Measurements from ENCODE around the gene LPP. TPM values are rescaled to one million over a fixed set of nuclear protein-coding genes. Genes with fewer than 3 reads are reported as not detected.

The LPP gene
- total RNA-seq, 5 donors from 2014 or later (not counting 1 experiment from before 2014, with no cell fraction given): 23.8 to 82.6 (median 39.3) TPM

DNA sequence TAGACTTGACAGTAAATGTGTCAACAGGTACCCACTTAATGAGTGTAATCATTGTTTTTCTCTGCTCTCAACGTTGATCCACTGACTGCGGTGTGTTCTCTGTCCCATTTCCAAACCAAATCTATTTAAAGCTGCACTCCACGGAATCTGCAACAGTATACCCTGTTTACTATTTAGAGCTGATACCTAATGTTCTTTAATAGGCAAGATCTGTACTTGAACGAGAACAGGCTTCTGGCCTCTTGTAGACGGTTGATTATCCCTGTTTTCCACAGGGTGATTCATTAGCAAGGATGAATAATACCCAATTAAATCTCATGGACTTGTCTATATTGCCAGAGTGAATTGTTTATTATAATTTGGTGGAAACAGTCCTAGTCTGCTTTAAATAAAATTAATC is 189.9 kb downstream of the LPP start:
- Histone ChIP-seq H3K4me1 (ENCODE audit: control insufficient read depth in 1 of 2, extremely low read depth in 1 of 2, insufficient read depth in 2 of 2, low read length in 2 of 2) (peaks cover 6% of the 10 kb centered on the region in 2 experiments), H3K4me3 (ENCODE audit: control insufficient read depth in 1 of 2, extremely low read depth in 1 of 2, low read length in 1 of 2) (no peak overlapping the region), H3K36me3 (ENCODE audit: control insufficient read depth in 2 of 2, extremely low read depth in 1 of 2, insufficient read depth in 1 of 2, low read length in 1 of 2) (no peaks in the 10 kb centered on the region), H3K9me3 (no peaks in the 10 kb centered on the region), H3K27me3 (replicated peaks in 1 of 2; ENCODE audit: control insufficient read depth in 2 of 2, extremely low read depth in 1 of 2, insufficient read depth in 2 of 2, low read length in 1 of 2) (no peaks in the 10 kb centered on the region), H3K27ac (ENCODE audit: low read length) (no peak overlapping the region)
- WGBS (ENCODE audit: insufficient coverage): 93% methylated on average over 3 of the region's 5 CpGs
- Mint-ChIP-seq H3K9me3 (no peaks in the 10 kb centered on the region), H3K4me3 (no peak overlapping the region), H3K36me3 (peaks cover 16% of the 10 kb centered on the region), H3K4me1 (peaks cover 23 to 25% (median 25%) of the 10 kb centered on the region in 3 donors), H3K27ac (no peak overlapping the region), H3K27me3 (no peaks in the 10 kb centered on the region)
- ChIA-PET CTCF (no interaction called here), POLR2A (no interaction called here)
- ATAC-seq (replicated peaks in 1 of 4) (no peak), DNase-seq (no peak)

DNA sequence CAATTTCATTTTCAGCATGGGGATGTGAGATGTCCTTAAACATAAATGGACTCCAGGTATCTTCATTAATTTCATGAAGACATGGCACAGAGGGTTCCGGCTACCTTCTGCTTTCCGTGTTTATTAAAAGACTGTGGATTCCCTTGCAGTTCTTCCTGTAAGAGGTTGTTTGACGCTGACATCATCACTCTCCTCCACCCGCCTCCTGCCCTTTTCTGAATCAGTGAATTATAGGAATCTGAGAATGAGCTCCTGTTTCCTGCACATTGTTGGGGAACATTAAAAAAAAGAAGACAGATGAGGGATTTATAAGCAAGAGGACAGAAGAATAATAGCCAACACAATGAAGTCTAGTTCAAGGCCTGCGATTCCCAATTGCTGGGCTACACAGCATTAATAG is 191.3 kb downstream of the LPP start:
- POLR2A ChIA-PET: no interaction called here
- ATAC-seq (replicated peaks in 1 of 4) (no peak), DNase-seq (no peak)
- Histone ChIP-seq H3K4me3 (ENCODE audit: control insufficient read depth in 1 of 2, extremely low read depth in 1 of 2, low read length in 1 of 2) (no peak overlapping the region), H3K9me3 (no peaks in the 10 kb centered on the region), H3K27ac (ENCODE audit: low read length) (no peak overlapping the region), H3K36me3 (ENCODE audit: control insufficient read depth in 2 of 2, extremely low read depth in 1 of 2, insufficient read depth in 1 of 2, low read length in 1 of 2) (no peaks in the 10 kb centered on the region), H3K27me3 (replicated peaks in 1 of 2; ENCODE audit: control insufficient read depth in 2 of 2, extremely low read depth in 1 of 2, insufficient read depth in 2 of 2, low read length in 1 of 2) (no peaks in the 10 kb centered on the region), H3K4me1 (ENCODE audit: control insufficient read depth in 1 of 2, extremely low read depth in 1 of 2, insufficient read depth in 2 of 2, low read length in 2 of 2) (peaks cover 0 to 2% of the 10 kb centered on the region in 2 experiments)
- no peaks in the 10 kb centered on the region for H3K9me3 Mint-ChIP-seq
- peaks cover 15 to 17% (median 15%) of the 10 kb centered on the region in 3 donors for H3K4me1 Mint-ChIP-seq
- no peak overlapping the region for H3K27ac Mint-ChIP-seq
- no peaks in the 10 kb centered on the region for H3K27me3 Mint-ChIP-seq
- H3K4me3 Mint-ChIP-seq: no peak overlapping the region
- WGBS (ENCODE audit: insufficient coverage): no CpG with 5 or more reads among the region's 5 CpGs
- H3K36me3 Mint-ChIP-seq: peaks cover 16% of the 10 kb centered on the region
- CTCF ChIA-PET: no interaction called here

DNA sequence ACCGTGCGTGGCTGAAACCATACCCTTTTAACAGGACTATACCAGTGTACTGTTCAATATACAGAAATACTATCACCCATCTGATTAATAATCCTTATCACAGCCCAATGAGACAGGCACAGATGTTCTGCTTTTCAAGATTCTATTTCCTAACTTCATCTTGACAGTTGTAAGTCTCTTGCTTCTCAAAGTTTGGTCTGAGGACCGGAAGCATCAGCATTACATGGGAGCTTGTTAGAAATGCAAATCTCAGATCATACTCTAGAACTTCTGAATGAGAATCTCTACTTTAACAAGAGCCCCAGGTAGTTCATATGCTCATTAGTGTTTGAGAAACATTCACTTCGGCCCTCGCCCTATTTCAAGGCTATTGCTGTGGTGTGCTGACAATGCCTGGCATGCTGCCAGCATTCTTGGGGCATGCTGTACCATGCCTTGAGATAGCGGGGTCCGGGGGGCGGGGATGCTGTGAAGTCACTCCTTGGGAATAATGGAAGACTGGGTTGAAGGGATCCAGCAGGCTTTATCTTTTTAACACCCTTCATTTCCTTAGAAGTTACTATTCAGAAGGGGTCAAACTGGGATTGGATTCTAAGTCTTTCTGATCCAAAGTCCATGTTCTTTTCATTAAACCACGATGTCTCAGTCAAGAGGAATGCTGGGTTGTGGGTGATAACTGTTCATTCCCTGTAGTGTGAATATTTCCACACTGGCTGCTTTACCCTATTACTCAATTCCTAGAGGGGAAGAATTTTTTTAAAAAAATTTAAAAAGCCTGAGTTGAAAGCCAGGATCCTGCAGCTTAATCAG is 194.7 kb downstream of the LPP start:
- H3K9me3 Mint-ChIP-seq: no peaks in the 10 kb centered on the region
- H3K9me3 ChIP-seq: no peaks in the 10 kb centered on the region
- H3K4me1 ChIP-seq (ENCODE audit: control insufficient read depth in 1 of 2, extremely low read depth in 1 of 2, insufficient read depth in 2 of 2, low read length in 2 of 2): peaks cover 0 to 4% of the 10 kb centered on the region in 2 experiments
- no peak for ATAC-seq (replicated peaks in 1 of 4)
- DNase-seq: no peak
- H3K27me3 ChIP-seq (replicated peaks in 1 of 2; ENCODE audit: control insufficient read depth in 2 of 2, extremely low read depth in 1 of 2, insufficient read depth in 2 of 2, low read length in 1 of 2): no peaks in the 10 kb centered on the region
- H3K36me3 Mint-ChIP-seq: peaks cover 22% of the 10 kb centered on the region
- H3K27me3 Mint-ChIP-seq: no peaks in the 10 kb centered on the region
- H3K4me3 ChIP-seq (ENCODE audit: control insufficient read depth in 1 of 2, extremely low read depth in 1 of 2, low read length in 1 of 2): no peak overlapping the region
- H3K27ac Mint-ChIP-seq: no peak overlapping the region
- ChIA-PET POLR2A (no interaction called here), CTCF (interaction anchor here in 1 of 2 donors (0.6 to 0.7 kb wide), 2 partner anchors 164 to 402 kb away, joined by 3 to 4 read pairs; no protein-coding TSS in a partner anchor)
- H3K36me3 ChIP-seq (ENCODE audit: control insufficient read depth in 2 of 2, extremely low read depth in 1 of 2, insufficient read depth in 1 of 2, low read length in 1 of 2): no peaks in the 10 kb centered on the region
- WGBS (ENCODE audit: insufficient coverage): no CpG with 5 or more reads among the region's 9 CpGs
- H3K27ac ChIP-seq (ENCODE audit: low read length): no peak overlapping the region
- H3K4me3 Mint-ChIP-seq: no peak overlapping the region
- peaks cover 5 to 11% (median 7%) of the 10 kb centered on the region in 3 donors for H3K4me1 Mint-ChIP-seq

DNA sequence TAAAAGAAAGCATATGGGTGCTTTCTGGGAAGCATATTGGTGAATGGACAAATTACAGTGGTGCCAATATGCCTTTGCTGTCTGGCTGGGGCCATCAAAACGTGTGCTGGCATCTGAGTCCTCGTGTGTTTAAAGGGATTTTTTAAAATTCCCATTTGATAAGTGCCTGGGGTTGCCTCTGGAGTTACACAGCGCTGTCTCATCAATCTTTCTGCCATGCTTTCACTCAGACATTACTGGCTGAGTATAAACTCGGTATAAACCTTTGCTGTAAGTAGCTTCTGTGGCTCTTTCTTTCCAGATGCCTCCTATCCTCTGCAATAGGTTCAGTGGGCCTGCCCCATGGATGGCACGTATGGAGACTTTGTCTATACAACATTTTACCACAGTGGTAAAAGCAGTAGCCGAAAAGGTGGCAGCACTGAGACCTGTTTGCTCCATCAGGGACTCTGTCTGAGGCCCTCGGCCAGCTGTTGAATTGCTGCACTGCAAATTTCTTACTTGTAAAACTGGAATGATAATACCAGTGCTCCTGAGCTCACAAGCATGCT is 195.5 kb downstream of the LPP start:
- 100% methylated on average over 3 of the region's 7 CpGs for WGBS (ENCODE audit: insufficient coverage)
- H3K4me3 Mint-ChIP-seq: no peak overlapping the region
- ChIA-PET POLR2A (no interaction called here), CTCF (interaction anchor here (0.6 to 0.8 kb wide), 2 partner anchors 10 to 609 kb away, joined by 3 read pairs; no protein-coding TSS in a partner anchor)
- H3K36me3 Mint-ChIP-seq: peaks cover 22% of the 10 kb centered on the region
- peaks cover 0 to 4% of the 10 kb centered on the region in 2 experiments for H3K4me1 ChIP-seq (ENCODE audit: control insufficient read depth in 1 of 2, extremely low read depth in 1 of 2, insufficient read depth in 2 of 2, low read length in 2 of 2)
- no peaks in the 10 kb centered on the region for H3K36me3 ChIP-seq (ENCODE audit: control insufficient read depth in 2 of 2, extremely low read depth in 1 of 2, insufficient read depth in 1 of 2, low read length in 1 of 2)
- H3K27me3 Mint-ChIP-seq: no peaks in the 10 kb centered on the region
- H3K4me3 ChIP-seq (ENCODE audit: control insufficient read depth in 1 of 2, extremely low read depth in 1 of 2, low read length in 1 of 2): no peak overlapping the region
- ATAC-seq (replicated peaks in 1 of 4) (no peak), DNase-seq (no peak)
- no peaks in the 10 kb centered on the region for H3K27me3 ChIP-seq (replicated peaks in 1 of 2; ENCODE audit: control insufficient read depth in 2 of 2, extremely low read depth in 1 of 2, insufficient read depth in 2 of 2, low read length in 1 of 2)
- peaks cover 5 to 11% (median 7%) of the 10 kb centered on the region in 3 donors for H3K4me1 Mint-ChIP-seq
- H3K9me3 ChIP-seq: no peaks in the 10 kb centered on the region
- no peak overlapping the region for H3K27ac Mint-ChIP-seq
- H3K27ac ChIP-seq (ENCODE audit: low read length): no peak overlapping the region
- no peaks in the 10 kb centered on the region for H3K9me3 Mint-ChIP-seq

DNA sequence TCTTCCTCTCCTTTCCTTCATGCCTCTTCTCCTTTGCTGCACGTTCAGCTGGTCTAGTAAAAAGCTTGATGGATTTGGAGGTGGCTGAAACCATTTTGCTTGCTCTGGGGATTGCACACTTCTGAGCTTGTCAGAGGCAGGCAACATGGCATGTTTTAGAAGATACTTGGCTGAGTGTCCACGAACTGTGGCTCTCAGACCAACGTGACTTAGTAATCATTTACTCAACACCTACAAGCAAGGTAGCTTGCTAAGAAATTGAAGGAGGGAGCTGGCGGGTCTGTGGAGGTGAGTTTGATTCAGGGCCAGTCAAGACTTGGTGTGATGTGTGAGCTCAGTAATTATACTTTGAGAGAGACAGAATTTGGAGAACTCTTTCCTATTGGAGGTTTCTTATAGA is 196.0 kb downstream of the LPP start:
- H3K36me3 ChIP-seq (ENCODE audit: control insufficient read depth in 2 of 2, extremely low read depth in 1 of 2, insufficient read depth in 1 of 2, low read length in 1 of 2): no peaks in the 10 kb centered on the region
- DNase-seq (no peak), ATAC-seq (replicated peaks in 1 of 4) (no peak)
- Mint-ChIP-seq H3K4me3 (no peak overlapping the region), H3K27me3 (no peaks in the 10 kb centered on the region), H3K27ac (no peak overlapping the region), H3K36me3 (peaks cover 19% of the 10 kb centered on the region), H3K9me3 (no peaks in the 10 kb centered on the region), H3K4me1 (peaks cover 5 to 11% (median 7%) of the 10 kb centered on the region in 3 donors)
- no peaks in the 10 kb centered on the region for H3K27me3 ChIP-seq (replicated peaks in 1 of 2; ENCODE audit: control insufficient read depth in 2 of 2, extremely low read depth in 1 of 2, insufficient read depth in 2 of 2, low read length in 1 of 2)
- H3K4me3 ChIP-seq (ENCODE audit: control insufficient read depth in 1 of 2, extremely low read depth in 1 of 2, low read length in 1 of 2): no peak overlapping the region
- peaks cover 0 to 4% of the 10 kb centered on the region in 2 experiments for H3K4me1 ChIP-seq (ENCODE audit: control insufficient read depth in 1 of 2, extremely low read depth in 1 of 2, insufficient read depth in 2 of 2, low read length in 2 of 2)
- no peak overlapping the region for H3K27ac ChIP-seq (ENCODE audit: low read length)
- POLR2A ChIA-PET: no interaction called here
- H3K9me3 ChIP-seq: no peaks in the 10 kb centered on the region
- WGBS (ENCODE audit: insufficient coverage): no CpG with 5 or more reads among the region's 4 CpGs
- CTCF ChIA-PET: interaction anchor here (0.6 to 1.4 kb wide), 3 partner anchors 9 to 609 kb away, joined by 3 to 4 read pairs (median 3); no protein-coding TSS in a partner anchor

DNA sequence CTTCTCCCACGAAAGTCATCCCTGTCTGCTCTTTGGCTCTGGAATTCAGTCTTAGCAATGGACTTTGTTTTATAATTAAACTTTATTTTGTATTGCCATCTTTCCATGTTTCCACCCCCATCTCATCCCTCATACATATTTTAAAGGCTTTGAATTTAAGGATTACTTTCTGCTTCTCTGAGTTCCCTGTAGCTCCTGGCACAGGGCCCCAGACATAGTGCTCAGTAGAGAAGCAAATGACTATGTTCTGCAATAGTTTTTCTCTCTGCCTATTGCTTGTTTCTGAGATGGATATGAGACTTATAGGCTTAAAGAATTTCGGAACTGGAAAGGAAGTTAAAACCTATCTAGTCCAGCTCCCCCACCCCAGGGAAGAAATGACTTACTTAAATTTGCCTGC is 197.0 kb downstream of the LPP start:
- Histone ChIP-seq H3K36me3 (ENCODE audit: control insufficient read depth in 2 of 2, extremely low read depth in 1 of 2, insufficient read depth in 1 of 2, low read length in 1 of 2) (no peaks in the 10 kb centered on the region), H3K27me3 (replicated peaks in 1 of 2; ENCODE audit: control insufficient read depth in 2 of 2, extremely low read depth in 1 of 2, insufficient read depth in 2 of 2, low read length in 1 of 2) (no peaks in the 10 kb centered on the region), H3K4me1 (ENCODE audit: control insufficient read depth in 1 of 2, extremely low read depth in 1 of 2, insufficient read depth in 2 of 2, low read length in 2 of 2) (peaks cover 0 to 4% of the 10 kb centered on the region in 2 experiments), H3K4me3 (ENCODE audit: control insufficient read depth in 1 of 2, extremely low read depth in 1 of 2, low read length in 1 of 2) (no peak overlapping the region), H3K27ac (ENCODE audit: low read length) (no peak overlapping the region), H3K9me3 (no peaks in the 10 kb centered on the region)
- H3K27ac Mint-ChIP-seq: no peak overlapping the region
- no CpG with 5 or more reads among the region's 2 CpGs for WGBS (ENCODE audit: insufficient coverage)
- POLR2A ChIA-PET: interaction anchor here in 1 of 2 donors (0.5 kb wide), 1 partner anchor 9 kb away, joined by 3 read pairs; no protein-coding TSS in a partner anchor
- CTCF ChIA-PET: interaction anchor here in 1 of 2 donors (1.4 kb wide), 1 partner anchor 8 kb away, joined by 4 read pairs; no protein-coding TSS in a partner anchor
- peaks cover 5 to 11% (median 7%) of the 10 kb centered on the region in 3 donors for H3K4me1 Mint-ChIP-seq
- no peak overlapping the region for H3K4me3 Mint-ChIP-seq
- no peaks in the 10 kb centered on the region for H3K27me3 Mint-ChIP-seq
- DNase-seq: no peak
- peaks cover 14% of the 10 kb centered on the region for H3K36me3 Mint-ChIP-seq
- H3K9me3 Mint-ChIP-seq: no peaks in the 10 kb centered on the region
- no peak for ATAC-seq (replicated peaks in 1 of 4)

Data from T-cell (primary cell).